Left kidney (tissue), 2 donors: ENCODE measurements around the gene PPP3CA. TPM values are rescaled to one million over a fixed set of nuclear protein-coding genes. Genes with fewer than 3 reads are reported as not detected.
"Not testable (repeated sequence)": the region's sequence is repeated elsewhere in the genome, so short reads cannot be mapped to it uniquely, and the experiment has no call there.

Experiments used
- DNase-seq: peaks from one replicate; pipeline ENCODE4 v3.0.0-alpha.2; 2013
- polyA plus RNA-seq: library from polyadenylated mRNA; unstranded; fragments of 120-200 nt; gene quantifications from one replicate; pipeline ENCODE4 v1.2.1, GENCODE V29; 2013; ENCODE audit not compliant: insufficient read length

PPP3CA gene
- polyA plus RNA-seq, 1 donor = 54.3 TPM

- DNase-seq = no peak
These were observed 246.3 kb downstream of the PPP3CA start for GRCh38 chr4:101101072-101101471.

DNA sequence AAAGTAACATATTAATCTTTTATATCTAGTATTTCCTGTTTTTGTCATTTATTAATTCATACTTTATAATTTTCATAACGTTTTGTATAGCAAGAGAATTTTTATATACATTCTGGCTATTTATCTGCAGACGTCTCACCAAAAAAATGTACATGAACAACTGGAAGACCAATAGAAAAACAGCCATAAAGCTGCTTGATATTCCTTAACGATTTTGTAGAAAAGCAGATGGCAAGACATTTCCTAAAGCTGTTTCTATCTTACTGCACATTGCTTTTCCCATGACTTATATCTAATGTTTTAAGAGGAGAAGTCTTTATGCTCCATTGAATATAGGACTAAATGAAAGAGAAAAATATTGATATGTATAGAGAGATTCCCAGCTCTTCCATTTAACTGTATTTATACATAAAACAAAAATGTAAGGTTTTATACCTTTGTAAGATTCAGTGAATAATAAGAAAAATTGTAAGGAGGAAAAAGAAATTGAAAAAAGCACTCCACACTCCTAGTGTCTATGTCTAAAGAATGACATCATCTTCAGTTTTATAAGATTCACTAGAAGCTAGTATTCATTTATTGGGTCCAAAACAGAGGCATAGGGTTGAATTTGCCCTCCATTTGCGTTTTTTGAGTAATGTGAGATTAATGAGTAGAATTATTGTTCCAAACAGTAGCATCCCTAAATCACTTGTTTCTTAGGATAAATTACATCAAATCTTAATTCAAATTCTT is 248.5 kb downstream of the PPP3CA start:
- no peak for DNase-seq

DNA sequence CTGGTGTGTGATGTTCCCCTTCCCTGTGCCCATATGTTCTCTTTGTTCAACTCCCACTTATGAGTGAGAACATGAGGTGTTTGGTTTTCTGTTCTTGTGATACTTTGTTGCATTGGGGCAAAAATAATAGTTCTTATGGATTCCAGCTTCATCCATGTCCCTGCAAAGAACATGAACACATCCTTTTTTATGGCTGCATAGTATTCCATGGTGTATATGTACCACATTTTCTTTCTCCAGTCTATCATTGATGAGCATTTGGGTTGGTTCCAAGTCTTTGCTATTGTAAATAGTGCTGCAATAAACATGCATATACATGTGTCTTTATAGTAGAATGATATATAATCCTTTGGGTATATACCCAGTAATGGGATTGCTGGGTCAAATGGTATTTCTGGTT is 254.7 kb downstream of the PPP3CA start:
- not testable (repeated sequence) for DNase-seq

DNA sequence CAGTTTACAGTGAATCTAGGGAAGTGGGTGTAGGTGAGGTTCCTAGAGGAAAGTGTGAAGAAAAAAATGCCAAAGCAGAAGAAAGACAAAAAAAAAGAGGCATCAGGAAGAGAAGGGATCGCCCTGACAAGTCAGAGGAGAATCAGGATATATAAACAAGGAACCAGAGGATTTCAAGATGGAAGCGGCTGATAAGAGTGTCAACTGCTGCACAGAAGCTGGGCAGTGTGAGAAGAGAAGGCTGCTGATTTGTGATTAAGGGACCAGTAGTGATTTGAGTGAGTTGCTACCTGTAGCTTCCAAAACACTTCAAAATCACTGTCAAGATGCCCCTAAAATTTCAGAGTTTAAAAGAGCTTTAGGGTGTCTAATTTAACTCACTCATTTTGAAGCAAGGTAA is 258.2 kb downstream of the PPP3CA start:
- no peak for DNase-seq

DNA sequence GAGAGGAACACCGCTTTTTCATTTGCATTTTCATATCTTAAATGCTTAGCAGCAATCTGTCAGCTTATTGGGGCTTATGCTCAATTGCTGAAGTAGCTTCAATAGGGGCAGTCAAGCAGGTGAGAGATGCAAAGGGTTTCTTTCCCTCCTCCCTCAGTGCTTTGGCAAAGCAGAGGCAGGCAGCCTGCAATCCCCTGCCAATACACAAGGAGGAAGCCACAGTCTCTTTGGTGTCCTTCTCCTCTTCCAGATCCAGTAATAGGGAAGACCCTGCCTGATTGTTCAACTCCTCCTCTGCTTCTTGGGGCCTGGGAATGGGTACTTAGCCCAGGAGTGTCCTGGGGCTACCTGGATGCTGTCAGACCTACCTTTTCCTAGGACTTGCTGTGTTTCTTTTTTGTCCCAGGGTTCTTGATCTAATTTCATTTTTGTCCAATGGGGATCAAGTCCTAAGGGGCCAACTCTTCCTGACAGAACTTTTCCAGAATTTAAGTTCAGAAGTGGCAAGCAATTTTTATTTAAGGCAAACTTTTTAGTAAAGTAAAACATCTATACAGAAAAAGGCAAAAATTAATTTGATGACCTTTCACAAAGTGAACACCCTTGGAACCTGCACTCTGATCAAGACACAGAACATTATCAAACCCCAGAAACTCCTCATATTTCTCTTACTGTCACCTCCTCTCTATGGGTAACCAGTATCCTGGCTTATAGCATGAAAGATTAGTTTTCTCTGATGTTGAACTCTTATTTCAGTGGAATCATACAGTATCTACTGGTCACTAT is 260.3 kb downstream of the PPP3CA start:
- DNase-seq = no peak

DNA sequence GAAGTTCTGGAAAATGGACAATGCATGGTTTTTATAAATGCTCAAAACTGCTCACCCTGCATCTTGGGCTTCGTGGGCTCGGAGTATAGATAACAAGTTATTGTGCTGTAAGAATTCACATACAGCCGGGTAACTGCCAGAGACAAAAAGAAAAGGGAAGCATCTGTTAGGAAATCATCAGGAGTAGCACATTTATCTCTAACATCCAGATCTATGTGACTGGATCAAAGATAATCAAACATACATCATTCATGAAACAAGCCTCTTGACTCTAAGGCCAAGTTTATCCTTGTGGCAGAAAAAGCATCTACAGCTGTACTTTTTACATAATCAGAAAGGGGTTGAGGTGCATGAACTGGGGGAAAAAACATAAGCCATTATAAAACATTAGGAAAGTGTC is 264.2 kb downstream of the PPP3CA start:
- DNase-seq = no peak

- DNase-seq = no peak
These were observed 265.5 kb downstream of the PPP3CA start for GRCh38 chr4:101081695-101082369.

DNA sequence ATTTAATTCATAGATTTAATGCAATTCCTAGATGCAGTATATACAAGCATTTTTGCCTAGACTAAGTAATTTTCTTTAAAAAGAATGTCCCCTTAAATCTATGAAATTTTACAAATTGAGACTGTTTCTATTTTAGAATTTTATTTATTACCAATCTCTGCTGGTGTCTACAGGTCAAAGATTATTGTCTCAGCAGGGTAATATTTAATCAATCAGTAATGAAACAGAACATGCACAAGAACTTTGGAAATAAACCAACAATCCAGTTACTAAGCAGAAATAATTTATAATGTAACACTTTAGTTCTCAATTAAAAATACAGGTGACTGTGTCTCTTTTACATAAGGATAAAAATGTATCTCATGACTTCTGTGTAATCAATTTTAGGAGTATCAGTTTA is 266.2 kb downstream of the PPP3CA start:
- no peak for DNase-seq

DNA sequence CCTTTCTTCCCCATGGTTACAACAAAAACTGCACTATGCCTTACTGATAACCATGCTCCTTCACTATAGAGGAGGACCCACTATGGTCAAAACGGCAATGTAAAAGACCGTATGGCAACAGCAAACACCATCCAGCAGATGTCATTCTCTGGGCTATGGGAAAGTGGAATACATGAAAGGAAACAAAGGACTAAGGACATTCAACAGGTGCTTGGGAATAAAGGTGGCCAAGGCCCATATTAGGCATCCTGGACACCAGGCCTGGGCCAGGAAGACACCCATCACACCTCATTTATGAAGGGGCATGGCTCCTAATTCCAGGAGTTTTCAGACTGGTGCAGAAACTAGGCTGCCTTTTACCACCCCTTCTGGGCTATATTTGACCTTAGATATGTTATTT is 268.4 kb downstream of the PPP3CA start:
- DNase-seq = no peak

DNA sequence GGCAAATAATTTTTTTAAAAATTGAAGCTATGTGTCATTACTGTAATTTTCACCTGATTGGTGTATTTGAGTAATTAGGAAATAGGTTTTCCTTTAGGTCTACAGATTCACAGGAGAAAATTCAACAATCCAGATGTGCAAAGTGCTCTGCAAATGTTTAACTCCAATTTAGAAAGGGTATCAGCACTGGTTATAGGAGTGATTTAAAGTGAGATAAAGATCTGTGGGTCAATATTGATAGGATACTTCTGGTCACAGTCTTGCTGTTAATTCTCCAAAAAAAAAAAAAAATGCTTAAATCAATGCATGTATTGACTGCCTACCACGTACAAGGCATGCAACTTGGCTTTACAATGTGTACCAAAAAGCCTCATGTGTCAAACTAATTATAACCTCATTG is 271.3 kb downstream of the PPP3CA start:
- DNase-seq = no peak

DNA sequence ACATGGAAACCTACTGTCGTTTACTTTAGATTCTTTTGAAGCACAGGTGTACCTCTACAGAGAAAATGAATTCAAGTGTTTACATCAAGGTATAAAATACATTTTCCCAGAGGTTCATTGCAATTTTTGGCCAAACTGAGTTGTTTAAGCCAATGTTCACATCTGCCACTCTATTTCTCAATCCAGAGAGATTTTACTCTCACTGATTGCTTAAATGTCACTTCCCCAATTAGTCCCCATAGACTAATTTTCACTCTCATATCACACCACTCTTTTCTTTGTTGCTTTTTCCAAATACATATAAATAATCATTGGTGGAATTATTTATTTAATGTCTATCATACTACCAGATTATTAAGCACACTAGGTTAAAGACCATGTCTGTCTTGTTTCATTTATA is 271.8 kb downstream of the PPP3CA start:
- DNase-seq = no peak

- no peak for DNase-seq
These were observed 273.0 kb downstream of the PPP3CA start for GRCh38 chr4:101074326-101074725.

DNA sequence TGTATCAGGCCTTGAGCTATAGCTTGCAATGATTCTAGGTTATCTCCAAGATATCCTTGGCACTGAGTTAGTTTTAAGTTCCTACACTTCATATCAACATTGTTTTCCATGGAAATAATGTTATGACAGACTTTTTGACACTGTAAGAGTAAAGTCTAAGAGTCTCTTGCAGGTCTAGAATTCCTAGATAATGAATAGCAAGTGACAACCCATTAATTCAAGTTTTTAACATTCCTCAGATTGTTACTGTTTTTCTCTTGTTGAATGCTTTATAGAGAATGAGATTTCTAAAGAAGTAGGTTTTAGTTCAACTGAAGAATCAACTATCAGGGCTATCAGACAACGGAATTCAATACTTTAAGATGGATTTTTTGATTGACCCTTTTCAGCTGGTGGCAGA is 276.1 kb downstream of the PPP3CA start:
- DNase-seq = no peak

- DNase-seq = no peak
These were observed 279.2 kb downstream of the PPP3CA start for GRCh38 chr4:101068115-101068514.

DNA sequence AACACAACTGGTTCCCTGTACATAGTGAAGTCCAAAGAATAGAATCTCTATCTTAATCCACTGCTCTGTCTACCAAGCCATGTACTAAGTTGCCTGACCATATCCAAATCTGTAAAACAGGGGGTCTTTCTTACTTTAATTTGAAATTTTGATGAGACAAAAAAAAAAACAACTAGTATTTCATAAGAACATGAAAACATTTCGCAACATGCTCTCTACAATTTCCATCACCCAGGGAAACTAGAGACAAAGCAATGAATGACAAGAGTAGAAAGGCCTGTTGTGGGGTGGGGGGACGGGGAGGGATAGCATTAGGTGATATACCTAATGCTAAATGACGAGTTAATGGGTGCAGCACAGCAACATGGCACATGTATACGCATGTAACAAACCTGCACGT is 279.9 kb downstream of the PPP3CA start:
- DNase-seq = no peak

- DNase-seq = no peak
These were observed 280.6 kb downstream of the PPP3CA start for GRCh38 chr4:101066626-101067170.

- peak; percentile 2 for DNase-seq
These were observed 281.3 kb downstream of the PPP3CA start for GRCh38 chr4:101065935-101066485.

DNA sequence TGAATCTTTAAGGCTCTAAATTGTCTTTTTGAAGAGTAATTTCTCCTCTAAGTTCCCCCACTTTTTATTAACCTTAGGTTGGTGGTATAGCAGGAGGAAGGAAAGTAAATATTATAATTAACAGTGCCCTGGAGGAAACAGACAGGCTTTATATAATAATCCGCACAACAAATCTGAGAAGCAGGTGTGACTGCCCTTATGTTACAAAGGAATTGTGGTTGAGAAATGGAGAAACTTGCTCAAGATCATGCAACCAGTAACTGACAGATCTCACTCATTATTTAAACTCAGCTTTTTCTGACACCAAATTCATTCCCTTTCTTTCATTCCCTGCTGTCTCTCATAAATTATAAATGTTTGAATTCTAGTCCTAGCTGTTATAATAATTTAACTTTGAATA is 282.0 kb downstream of the PPP3CA start:
- DNase-seq = no peak

DNA sequence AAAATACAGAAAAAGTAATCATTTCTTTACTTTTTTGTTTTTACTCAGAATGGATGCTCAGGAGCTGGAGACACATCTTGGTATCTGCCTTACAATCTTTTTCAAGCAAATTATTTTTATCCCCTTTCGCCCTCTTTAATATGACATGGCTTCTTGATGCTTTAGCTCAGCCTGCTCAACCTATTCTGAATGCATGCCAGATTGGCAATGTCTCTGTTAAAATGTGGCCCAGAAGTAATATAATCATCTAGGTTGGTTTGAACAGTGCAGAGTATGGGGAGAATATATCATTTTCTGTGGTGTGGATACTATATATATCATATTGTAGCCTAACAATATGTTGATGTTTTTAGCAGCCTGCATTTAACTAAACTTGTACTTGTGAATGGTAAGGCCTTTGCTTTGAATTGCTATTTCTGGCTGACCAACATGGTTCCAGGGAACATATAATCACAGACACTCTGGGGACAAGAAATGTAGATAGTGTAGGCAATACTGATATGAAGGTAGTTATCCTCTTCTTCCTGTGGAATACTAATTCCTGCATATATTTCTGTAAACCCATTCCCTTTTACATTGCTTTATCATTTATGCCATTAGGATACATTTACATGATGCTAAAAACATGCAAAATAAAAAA is 282.7 kb downstream of the PPP3CA start:
- no peak for DNase-seq

- no peak for DNase-seq
These were observed 291.9 kb downstream of the PPP3CA start for GRCh38 chr4:101055392-101055791.

GRCh38 chr4:101050837-101051205 is 296.5 kb downstream of the PPP3CA start:
- DNase-seq = no peak
